Measurements from ENCODE around the gene GCC2. TPM values are rescaled to one million over a fixed set of nuclear protein-coding genes. Genes with fewer than 3 reads are reported as not detected.

The GCC2 gene
- total RNA-seq, 2 experiments from 2014 or later: 19.7 to 43.9 TPM

DNA sequence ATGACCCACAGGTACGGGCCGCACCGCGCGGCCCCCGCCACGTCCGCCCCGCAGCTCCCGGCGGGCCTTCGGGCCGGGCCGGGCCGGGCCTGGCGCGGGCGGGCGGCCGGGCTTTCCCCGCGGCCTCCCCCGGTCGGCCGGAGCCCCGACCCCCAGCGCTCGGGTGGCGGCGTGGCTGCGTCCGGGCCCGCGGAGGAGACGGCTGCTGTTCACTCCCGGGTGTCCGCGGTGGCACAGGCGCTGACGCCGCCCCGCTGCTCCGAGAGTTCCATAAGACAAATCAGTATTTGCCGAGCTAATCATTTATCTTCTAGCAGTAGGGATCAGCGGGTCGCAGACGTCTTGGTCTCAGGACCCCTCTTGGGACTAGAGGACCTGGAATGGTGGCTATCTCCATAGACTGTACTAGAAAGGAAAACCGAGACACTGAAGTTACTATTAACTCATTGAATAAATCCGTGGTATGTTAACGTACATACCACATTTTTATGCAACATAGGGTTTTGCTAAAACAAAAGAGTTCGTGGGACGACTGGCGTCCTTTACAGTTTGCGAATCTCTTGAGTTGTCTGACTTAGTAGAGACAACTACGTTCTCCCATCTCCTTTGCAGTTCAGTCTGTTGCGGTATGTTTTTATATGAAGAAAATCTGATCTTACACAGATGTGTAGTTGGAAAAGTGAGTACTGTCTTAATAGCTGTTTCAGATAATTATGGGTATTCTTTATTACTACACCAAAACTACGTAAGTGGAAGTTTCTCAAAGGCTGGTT is 85.8 kb downstream of the GCC2 start:
- Histone ChIP-seq H3K4me1 (ENCODE audit: insufficient read depth, low read length, poor library complexity, severe bottlenecking) (peaks cover 15% of the 10 kb centered on the region), H3K36me3 (ENCODE audit: insufficient read depth, low read length) (no peaks in the 10 kb centered on the region), H3K4me2 (ENCODE audit: low read length) (peak overlapping the region; percentile 93), H3K4me3 (ENCODE audit: low read depth, low read length, poor library complexity, severe bottlenecking) (peak overlapping the region; percentile 76), H3K79me2 (ENCODE audit: insufficient read depth, low read depth, low read length) (peaks cover 13% of the 10 kb centered on the region; the same call in 1 of the 2 replicates), H3K9me2 (ENCODE audit: insufficient read depth, low read length) (no peaks in the 10 kb centered on the region), H2AFZ (ENCODE audit: low read length) (peak overlapping the region; percentile 68; the same call in 1 of the 2 replicates), H3K27ac (ENCODE audit: low read depth, low read length, poor library complexity, severe bottlenecking) (no peak overlapping the region), H4K20me1 (ENCODE audit: insufficient read depth, low read length) (peaks cover 15% of the 10 kb centered on the region; the same call in 1 of the 2 replicates), H3K9me3 (ENCODE audit: low read length) (no peaks in the 10 kb centered on the region)
- ChIA-PET CTCF (ENCODE audit: unreplicated experiment) (interaction anchor here (1.0 kb wide), 1 partner anchor 9 kb away, joined by 4 read pairs; no protein-coding TSS in a partner anchor), POLR2A (interaction anchor here (0.7 to 1.5 kb wide), 4 partner anchors 15 to 843 kb away, joined by 3 to 7 read pairs (median 4); no protein-coding TSS in a partner anchor)
- BruUV-seq (replicated peaks): no TSS peak
- DNase-seq (ENCODE audit: low spot score): peak; percentile 57
- TF ChIP-seq EZH2phosphoT487 (IDR thresholded peaks at IDR 0.05; ENCODE audit: borderline replicate concordance, low read depth, low read length) (no peak), CTCF (conservative IDR thresholded peaks at IDR 0.05; ENCODE audit: low read length) (no peak)
- intact Hi-C loops (cut with micrococcal nuclease; ENCODE audit: unreplicated experiment): loop anchor here (2.0 to 5.0 kb wide), 2 partner anchors 50 to 87 kb away; partner anchors contain the start of gene GCC2

DNA sequence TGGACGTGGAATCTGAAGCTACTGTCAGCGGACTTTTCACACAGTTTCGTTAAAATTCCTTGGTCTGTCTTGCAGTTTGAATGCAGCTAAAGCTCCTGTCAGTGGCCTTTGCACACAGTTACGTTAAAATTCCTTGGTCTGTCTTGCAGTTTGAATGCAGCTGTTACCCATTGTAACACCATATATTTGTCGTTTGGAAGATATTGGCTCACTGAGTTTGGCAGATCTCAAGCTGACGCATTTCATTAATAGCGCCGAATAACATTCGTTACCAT is 86.3 kb downstream of the GCC2 start:
- Histone ChIP-seq H3K9me2 (ENCODE audit: insufficient read depth, low read length) (no peaks in the 10 kb centered on the region), H4K20me1 (ENCODE audit: insufficient read depth, low read length) (peaks cover 15% of the 10 kb centered on the region; the same call in 1 of the 2 replicates), H3K36me3 (ENCODE audit: insufficient read depth, low read length) (no peaks in the 10 kb centered on the region), H2AFZ (ENCODE audit: low read length) (peak overlapping the region; percentile 68; the same call in 1 of the 2 replicates), H3K9me3 (ENCODE audit: low read length) (no peaks in the 10 kb centered on the region), H3K4me2 (ENCODE audit: low read length) (peak overlapping the region; percentile 93), H3K79me2 (ENCODE audit: insufficient read depth, low read depth, low read length) (peaks cover 13% of the 10 kb centered on the region; the same call in 1 of the 2 replicates), H3K27ac (ENCODE audit: low read depth, low read length, poor library complexity, severe bottlenecking) (no peak overlapping the region), H3K4me3 (ENCODE audit: low read depth, low read length, poor library complexity, severe bottlenecking) (peak overlapping the region; percentile 76), H3K4me1 (ENCODE audit: insufficient read depth, low read length, poor library complexity, severe bottlenecking) (peaks cover 15% of the 10 kb centered on the region)
- DNase-seq (ENCODE audit: low spot score): no peak
- no TSS peak for BruUV-seq (replicated peaks)
- CTCF ChIA-PET (ENCODE audit: unreplicated experiment): no interaction called here
- POLR2A ChIA-PET: interaction anchor here (0.7 to 1.5 kb wide), 4 partner anchors 14 to 843 kb away, joined by 3 to 7 read pairs (median 4); no protein-coding TSS in a partner anchor
- intact Hi-C loops (cut with micrococcal nuclease; ENCODE audit: unreplicated experiment): loop anchor here (2.0 kb wide), 1 partner anchor 50 kb away; no protein-coding TSS in a partner anchor
- TF ChIP-seq EZH2phosphoT487 (IDR thresholded peaks at IDR 0.05; ENCODE audit: borderline replicate concordance, low read depth, low read length) (no peak), CTCF (conservative IDR thresholded peaks at IDR 0.05; ENCODE audit: low read length) (no peak)
